ENCODE data around the gene INPP5A.

The INPP5A gene

DNA sequence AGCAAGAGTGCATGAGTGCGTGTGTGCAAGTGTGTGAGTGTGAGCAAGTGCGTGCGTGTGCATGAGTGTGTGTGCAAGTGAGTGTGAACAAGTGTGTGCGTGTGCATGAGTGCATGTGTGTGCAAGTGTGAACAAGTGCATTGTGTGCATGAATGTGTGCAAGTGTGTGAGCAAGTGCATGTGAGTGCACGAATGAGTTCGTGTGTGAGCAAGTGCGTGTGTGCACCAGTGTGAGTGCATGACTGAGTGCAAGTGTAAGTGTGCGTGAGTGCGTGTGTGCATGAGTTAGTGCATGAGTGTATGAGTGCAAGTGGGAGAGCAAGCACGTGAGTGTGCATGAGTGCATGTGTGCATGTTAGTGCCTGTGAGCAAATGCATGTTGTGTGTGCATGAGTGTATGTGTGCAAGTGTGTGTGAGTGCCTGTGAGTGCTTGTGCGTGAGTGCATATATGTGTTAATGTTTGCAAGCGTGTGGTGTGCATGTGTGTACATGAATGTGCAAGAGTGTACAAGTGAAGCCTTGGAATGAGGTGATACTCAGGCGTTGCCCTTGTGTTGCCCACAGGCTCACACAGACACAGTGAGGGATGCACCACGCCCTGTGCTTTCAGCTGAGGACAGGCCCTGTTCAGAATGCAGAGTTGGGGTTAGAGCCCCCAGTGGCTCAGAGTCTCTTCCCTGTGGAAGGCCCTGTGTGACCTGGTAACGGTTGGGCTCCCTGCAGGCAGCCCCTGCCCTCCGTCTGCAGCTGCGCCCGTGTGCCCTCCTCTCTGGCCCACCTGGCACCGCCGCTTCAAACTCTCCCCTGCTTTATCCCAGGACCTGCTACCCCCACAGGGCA lies 151.2 kb downstream of the INPP5A start:
- Mint-ChIP-seq H3K36me3 (ENCODE audit: low read depth) (peaks cover 7% of the 10 kb centered on the region), H3K27me3 (no peaks in the 10 kb centered on the region), H3K4me1 (peaks cover 22% of the 10 kb centered on the region), H3K9me3 (peaks cover 3% of the 10 kb centered on the region), H3K4me3 (no peak overlapping the region), H3K27ac (no peak overlapping the region)
- DNase-seq (no peak), ATAC-seq (no peak)

DNA sequence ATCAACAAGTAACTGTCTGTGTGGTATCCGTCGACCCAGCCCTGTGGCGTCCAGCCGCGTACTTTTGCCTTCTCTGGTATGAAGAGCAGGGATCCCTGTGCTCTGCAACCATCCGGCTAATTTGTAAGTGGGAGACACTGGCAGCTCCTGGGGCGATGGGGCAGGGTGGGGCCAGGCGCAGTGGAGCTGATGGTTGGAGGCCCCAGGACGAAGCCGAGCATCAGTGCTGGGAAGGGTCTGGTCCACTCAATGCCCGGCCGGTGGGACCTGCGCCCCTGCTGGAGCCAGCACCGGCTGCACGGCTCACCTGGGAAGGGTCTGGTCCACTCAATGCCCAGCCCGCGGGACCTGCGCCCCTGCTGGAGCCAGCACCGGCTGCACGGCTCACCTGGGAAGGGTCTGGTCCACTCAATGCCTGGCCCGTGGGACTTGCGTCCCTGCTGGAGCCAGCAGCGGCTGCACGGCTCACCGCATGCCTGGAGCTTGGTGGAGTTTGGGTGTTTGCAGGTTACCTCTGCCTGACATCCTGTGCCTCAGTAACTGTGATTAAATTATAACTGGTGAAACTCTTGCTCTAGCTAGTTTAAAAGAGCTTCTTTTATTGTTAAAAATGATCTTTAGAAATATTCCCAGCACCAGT lies 152.3 kb downstream of the INPP5A start:
- H3K27me3 Mint-ChIP-seq, result no peaks in the 10 kb centered on the region
- no peak overlapping the region for H3K4me3 Mint-ChIP-seq
- peaks cover 9% of the 10 kb centered on the region for H3K36me3 Mint-ChIP-seq (ENCODE audit: low read depth)
- peaks cover 11% of the 10 kb centered on the region for H3K9me3 Mint-ChIP-seq
- peaks cover 12% of the 10 kb centered on the region for H3K4me1 Mint-ChIP-seq
- DNase-seq (no peak), ATAC-seq (no peak)
- H3K27ac Mint-ChIP-seq, result no peak overlapping the region

DNA sequence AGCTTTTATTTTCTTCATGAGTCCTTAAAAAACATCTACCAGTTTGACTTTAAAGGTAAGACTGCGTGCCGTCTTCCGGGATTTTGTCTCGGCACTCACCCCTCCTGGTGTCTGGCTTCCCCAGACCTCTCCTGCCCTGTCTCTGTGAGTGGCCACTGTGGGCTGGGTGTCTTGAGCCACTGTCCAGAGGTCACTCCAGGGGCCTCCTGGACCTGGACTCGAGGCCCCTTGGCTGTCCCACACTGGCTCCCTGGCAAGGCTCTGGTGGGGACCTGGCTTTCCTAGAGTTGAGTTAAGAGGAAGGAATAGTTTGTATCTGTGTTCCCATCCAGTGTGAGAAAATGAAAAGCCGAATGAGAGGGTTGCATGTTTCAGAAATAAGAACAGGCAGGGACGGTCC lies 152.8 kb downstream of the INPP5A start:
- Mint-ChIP-seq H3K4me1 (peaks cover 7% of the 10 kb centered on the region), H3K36me3 (ENCODE audit: low read depth) (peaks cover 9% of the 10 kb centered on the region), H3K27me3 (no peaks in the 10 kb centered on the region)

DNA sequence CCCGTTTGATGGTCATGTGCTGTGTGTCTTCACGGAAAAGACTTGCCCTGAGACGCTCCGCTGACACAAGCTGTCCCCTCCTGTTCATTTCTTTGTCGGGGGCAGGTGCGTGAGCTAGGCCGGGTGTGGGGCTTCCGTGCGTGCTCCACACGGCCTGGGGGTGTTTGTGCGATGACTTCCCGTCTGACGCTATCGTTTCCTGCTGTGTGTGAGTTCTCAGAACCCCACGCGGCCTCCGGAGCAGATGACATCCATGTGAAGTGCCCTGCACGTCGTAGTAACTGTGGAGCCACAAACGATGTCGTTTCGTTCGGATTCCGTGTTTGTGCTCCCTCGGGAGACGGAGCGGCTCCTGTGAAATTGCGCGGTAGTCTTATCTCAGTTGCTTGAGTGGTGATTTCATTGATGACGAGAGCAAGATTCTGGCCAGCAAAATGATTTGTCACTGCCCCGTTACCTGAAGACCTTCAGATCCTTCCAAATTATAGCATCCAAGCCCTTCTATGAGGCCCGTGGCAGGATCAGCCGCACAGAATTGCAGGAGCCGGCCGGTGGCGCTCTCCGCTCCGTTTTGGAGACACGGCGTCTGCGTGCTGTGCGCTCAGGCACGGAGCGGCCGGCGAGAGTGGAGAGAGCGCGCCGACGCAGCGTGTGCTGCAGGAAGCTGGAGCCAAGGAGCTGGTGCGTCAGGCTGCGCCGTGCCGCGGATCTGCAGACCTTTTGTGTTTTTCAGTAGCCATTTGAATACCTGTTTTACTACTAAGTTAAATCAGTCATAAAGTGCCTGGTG lies 153.4 kb downstream of the INPP5A start:
- H3K4me3 Mint-ChIP-seq, result no peak overlapping the region
- no peak for DNase-seq
- peaks cover 9% of the 10 kb centered on the region for H3K36me3 Mint-ChIP-seq (ENCODE audit: low read depth)
- no peak overlapping the region for H3K27ac Mint-ChIP-seq
- no peaks in the 10 kb centered on the region for H3K27me3 Mint-ChIP-seq
- peaks cover 2% of the 10 kb centered on the region for H3K4me1 Mint-ChIP-seq
- no peak for ATAC-seq
- peaks cover 13% of the 10 kb centered on the region for H3K9me3 Mint-ChIP-seq

More for the DNA sequence above, 152.8 kb downstream of the INPP5A start:
- Mint-ChIP-seq H3K27ac (no peak overlapping the region), H3K4me3 (no peak overlapping the region), H3K9me3 (peaks cover 13% of the 10 kb centered on the region)
- ATAC-seq (no peak), DNase-seq (no peak)

DNA sequence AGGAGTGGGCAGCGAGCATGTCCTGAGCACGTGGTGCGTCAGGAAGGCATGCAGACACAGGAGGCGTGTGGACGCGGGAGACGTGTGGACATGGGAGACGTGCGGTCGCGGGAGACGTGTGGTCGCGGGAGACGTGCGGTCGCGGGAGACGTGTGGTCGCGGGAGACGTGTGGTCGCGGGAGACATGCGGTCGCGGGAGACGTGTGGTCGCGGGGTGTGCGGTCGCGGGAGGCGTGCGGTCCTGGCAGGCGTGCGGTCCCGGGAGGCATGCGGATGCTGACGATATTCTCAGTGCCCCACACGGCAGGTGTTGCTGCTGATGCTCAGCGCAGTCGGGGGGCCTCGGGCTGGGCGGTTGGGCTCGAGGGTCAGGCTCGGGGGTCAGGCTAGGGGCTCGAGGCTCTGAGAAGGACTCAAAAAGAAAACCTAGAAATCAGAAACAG lies 154.1 kb downstream of the INPP5A start:
- no peak for DNase-seq
- Mint-ChIP-seq H3K36me3 (ENCODE audit: low read depth) (peaks cover 9% of the 10 kb centered on the region), H3K4me1 (no peaks in the 10 kb centered on the region), H3K9me3 (peaks cover 13% of the 10 kb centered on the region), H3K4me3 (no peak overlapping the region), H3K27me3 (no peaks in the 10 kb centered on the region), H3K27ac (no peak overlapping the region)
- ATAC-seq, result no peak

DNA sequence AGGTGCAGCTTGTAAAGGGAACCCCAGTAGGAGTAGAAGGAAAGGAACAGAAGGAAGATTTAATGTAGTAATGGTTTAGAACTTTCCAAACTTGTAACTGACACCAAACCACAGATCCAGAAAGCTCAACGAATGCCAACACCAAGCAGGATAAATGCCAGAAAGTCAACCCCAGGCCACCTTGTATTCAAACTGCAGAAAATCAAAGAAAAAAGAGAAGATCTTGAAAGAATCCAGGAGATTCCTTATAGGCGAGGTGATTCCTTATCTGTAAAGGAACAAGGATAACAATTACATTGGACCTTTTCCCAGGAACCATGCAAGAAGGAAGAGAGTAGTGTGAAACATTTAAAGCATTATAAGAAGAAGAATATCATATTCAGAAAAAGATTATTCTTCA lies 154.7 kb downstream of the INPP5A start:
- H3K27ac Mint-ChIP-seq, result no peak overlapping the region
- no peak overlapping the region for H3K4me3 Mint-ChIP-seq
- ATAC-seq, result no peak
- peaks cover 9% of the 10 kb centered on the region for H3K36me3 Mint-ChIP-seq (ENCODE audit: low read depth)
- no peaks in the 10 kb centered on the region for H3K4me1 Mint-ChIP-seq
- no peaks in the 10 kb centered on the region for H3K27me3 Mint-ChIP-seq
- no peak for DNase-seq
- H3K9me3 Mint-ChIP-seq, result peaks cover 13% of the 10 kb centered on the region

DNA sequence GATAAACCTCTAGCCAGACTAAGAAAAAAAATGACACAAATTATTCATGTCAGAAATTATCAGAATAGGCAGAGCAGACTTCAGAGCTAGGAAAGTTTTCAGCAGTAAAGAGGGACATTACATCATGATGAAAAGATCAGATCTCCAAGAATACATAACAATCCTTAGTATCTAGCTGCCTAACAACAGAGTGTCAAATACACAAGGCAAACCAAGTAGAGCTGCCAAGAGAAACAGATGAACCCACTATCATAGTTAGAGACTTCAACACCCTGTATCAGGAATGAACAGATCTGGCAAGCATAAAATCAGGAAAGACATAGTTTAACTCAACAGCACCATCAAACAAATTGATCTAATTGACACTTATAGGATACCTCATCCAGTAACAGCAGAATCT lies 156.1 kb downstream of the INPP5A start:
- ATAC-seq (no peak), DNase-seq (no peak)
- Mint-ChIP-seq H3K9me3 (peaks cover 13% of the 10 kb centered on the region), H3K4me3 (no peak overlapping the region), H3K4me1 (no peaks in the 10 kb centered on the region), H3K36me3 (ENCODE audit: low read depth) (peaks cover 9% of the 10 kb centered on the region), H3K27ac (no peak overlapping the region), H3K27me3 (no peaks in the 10 kb centered on the region)

DNA sequence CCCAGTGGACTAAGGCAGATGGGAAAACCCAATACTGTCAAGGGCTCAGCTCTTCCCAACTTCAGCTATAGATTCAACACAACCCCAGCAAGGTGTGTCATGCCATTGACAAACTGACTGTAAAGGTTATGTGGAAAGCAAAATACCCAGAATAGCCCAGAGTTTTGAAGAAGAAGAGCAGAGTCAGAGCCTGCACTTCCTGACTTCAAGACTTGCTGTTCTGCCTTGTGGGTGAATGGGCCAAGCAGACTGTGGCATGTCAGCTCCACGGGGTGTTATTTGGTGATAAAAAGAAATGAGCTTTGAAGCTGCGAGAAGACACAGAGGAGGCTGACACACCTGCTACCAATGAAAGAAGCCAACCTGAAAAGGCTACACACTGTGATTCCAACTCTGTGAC lies 158.6 kb downstream of the INPP5A start:
- peaks cover 5% of the 10 kb centered on the region for H3K36me3 Mint-ChIP-seq (ENCODE audit: low read depth)
- no peaks in the 10 kb centered on the region for H3K4me1 Mint-ChIP-seq
- H3K27ac Mint-ChIP-seq, result no peak overlapping the region

DNA sequence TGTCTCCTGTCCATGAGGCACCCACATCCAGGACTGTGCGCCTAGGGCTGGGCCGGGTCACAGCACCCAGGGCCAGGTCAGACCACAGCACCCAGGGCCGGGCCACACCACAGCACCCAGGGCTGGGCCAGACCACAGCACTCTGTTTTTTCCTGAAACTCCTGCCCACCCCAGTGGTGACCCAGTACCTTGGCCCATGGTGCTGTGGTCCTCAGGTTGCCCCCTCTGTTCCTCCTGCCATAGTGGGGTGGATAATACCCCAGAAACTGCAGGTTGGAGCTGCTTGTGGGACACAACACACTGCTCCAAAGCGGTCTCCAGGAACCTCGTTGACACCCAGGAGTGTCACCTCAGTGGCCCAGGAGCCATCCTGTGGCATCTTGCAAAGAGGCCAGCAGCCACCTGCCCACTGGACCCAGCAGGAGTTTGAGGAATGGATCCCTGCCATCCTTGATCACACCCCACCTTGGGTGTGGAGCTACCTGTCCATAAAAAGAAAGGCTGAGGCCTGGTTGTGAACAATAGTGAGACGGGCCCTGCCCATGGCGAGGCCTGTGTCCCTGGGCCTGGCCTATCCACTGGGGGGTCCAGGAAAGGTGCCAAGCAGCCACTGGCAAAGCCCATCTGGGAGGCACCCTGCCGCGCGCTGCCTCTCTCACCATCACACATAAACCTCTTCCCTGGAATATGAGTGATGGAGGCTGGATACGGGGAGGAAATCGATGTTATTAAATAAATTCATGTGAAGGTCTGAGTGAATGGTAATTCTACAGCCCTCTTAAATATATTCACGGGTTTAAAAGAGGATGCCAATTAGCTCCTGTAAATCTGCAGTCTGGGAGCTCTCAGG lies 159.4 kb downstream of the INPP5A start:
- no peak for ATAC-seq
- DNase-seq, result no peak
- Mint-ChIP-seq H3K27ac (no peak overlapping the region), H3K9me3 (peaks cover 13% of the 10 kb centered on the region), H3K27me3 (no peaks in the 10 kb centered on the region), H3K4me3 (no peak overlapping the region), H3K36me3 (ENCODE audit: low read depth) (peaks cover 2% of the 10 kb centered on the region), H3K4me1 (no peaks in the 10 kb centered on the region)

More for the DNA sequence above, 158.6 kb downstream of the INPP5A start:
- H3K9me3 Mint-ChIP-seq, result peaks cover 13% of the 10 kb centered on the region
- ATAC-seq, result no peak
- H3K27me3 Mint-ChIP-seq, result no peaks in the 10 kb centered on the region
- no peak for DNase-seq
- no peak overlapping the region for H3K4me3 Mint-ChIP-seq

DNA sequence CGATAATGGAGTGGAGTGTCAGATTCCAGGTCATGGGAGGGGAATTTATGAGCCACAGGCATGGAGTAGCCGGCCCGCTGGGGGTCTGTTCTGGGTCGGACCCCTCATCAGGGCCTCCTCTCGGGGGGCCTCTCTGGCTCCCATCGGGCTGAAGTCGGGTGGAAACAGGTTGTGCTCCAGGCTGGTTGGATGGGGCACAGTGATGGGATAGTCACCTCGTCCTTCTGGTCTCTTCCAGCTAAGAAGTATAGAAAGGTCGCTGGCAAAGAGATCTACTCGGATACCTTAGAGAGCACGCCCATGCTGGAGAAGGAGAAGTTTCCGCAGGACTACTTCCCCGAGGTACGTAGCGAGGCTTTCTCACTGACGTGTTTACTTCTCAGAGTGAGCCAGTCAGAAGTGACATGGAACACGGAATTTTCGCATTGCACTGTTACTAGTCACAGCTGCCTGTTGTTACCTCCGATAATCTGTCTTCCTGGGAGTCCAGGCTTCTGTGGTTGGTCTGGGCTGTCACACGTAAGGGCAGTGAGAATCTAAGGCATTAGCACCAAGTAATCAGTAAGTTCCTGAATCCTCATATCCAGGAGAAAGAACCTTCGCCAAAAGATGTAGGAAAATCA lies 160.1 kb downstream of the INPP5A start:
- ATAC-seq, result no peak
- Mint-ChIP-seq H3K4me1 (no peaks in the 10 kb centered on the region), H3K4me3 (no peak overlapping the region), H3K27me3 (no peaks in the 10 kb centered on the region), H3K36me3 (ENCODE audit: low read depth) (peaks cover 2% of the 10 kb centered on the region), H3K9me3 (peaks cover 13% of the 10 kb centered on the region), H3K27ac (no peak overlapping the region)
- no peak for DNase-seq

DNA sequence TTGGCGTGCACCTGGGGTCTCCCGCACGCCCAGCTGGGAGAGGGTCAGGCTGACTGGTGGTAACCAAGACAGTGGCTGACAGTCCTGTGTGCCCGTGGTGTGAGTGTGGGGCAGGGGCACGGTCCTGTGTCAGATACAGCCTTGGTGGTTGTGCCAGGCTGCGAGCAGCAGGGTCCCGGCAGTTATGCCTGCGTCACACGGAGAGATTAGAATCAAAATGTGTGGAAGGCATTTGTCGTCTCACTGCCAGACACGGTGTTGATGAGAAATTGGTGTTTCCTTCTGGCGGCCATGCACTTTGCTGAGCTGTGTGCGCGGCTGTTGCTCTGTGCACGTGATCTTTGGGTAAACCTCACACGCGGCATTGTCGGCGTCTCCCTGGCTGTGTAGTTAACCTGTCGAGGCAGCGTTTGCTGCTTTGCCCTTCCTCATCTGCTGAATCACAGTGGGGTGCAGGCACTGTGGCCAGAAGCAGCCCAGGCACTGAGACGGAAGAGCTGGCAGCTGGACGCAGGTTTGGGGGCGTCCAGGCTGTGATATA lies 160.7 kb downstream of the INPP5A start:
- Mint-ChIP-seq H3K9me3 (peaks cover 13% of the 10 kb centered on the region), H3K36me3 (ENCODE audit: low read depth) (peaks cover 2% of the 10 kb centered on the region), H3K4me3 (no peak overlapping the region), H3K27me3 (no peaks in the 10 kb centered on the region), H3K27ac (no peak overlapping the region), H3K4me1 (no peaks in the 10 kb centered on the region)
- ATAC-seq (no peak), DNase-seq (no peak)

DNA sequence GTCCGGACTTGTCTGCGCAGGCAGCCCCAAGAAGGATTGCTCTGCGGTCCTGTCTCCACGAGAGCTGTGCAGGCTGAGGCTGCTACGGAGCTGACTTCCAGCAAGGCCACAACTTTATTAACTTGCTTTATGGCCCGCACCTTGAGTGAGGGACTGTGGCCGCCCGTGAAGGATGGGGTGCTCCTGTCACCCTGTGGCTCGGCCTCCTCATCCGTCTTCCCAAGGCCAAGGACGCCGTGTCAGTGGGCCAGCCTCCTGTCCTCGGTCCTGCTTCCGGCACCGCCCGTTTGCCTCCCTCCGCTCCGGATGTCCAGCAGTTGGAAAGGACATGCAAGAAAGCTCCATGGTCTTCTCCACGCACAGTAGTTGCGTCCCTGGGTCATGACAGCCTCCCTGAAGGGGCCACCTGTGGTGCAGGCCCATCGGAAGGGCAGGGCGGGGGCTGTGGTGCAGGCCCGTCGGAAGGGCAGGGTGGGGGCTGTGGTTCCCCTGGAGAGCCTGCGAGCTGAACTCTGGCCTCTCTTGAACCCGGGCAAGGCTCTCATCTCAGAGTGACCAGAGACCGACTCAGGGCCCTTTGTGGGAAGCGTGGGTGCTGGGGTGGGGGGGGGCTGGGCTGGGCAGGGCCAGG lies 161.3 kb downstream of the INPP5A start:
- peaks cover 5% of the 10 kb centered on the region for H3K36me3 Mint-ChIP-seq (ENCODE audit: low read depth)
- H3K27me3 Mint-ChIP-seq, result no peaks in the 10 kb centered on the region
- DNase-seq, result no peak
- no peak overlapping the region for H3K27ac Mint-ChIP-seq
- no peak overlapping the region for H3K4me3 Mint-ChIP-seq
- ATAC-seq, result no peak
- H3K9me3 Mint-ChIP-seq, result peaks cover 9% of the 10 kb centered on the region
- no peaks in the 10 kb centered on the region for H3K4me1 Mint-ChIP-seq

DNA sequence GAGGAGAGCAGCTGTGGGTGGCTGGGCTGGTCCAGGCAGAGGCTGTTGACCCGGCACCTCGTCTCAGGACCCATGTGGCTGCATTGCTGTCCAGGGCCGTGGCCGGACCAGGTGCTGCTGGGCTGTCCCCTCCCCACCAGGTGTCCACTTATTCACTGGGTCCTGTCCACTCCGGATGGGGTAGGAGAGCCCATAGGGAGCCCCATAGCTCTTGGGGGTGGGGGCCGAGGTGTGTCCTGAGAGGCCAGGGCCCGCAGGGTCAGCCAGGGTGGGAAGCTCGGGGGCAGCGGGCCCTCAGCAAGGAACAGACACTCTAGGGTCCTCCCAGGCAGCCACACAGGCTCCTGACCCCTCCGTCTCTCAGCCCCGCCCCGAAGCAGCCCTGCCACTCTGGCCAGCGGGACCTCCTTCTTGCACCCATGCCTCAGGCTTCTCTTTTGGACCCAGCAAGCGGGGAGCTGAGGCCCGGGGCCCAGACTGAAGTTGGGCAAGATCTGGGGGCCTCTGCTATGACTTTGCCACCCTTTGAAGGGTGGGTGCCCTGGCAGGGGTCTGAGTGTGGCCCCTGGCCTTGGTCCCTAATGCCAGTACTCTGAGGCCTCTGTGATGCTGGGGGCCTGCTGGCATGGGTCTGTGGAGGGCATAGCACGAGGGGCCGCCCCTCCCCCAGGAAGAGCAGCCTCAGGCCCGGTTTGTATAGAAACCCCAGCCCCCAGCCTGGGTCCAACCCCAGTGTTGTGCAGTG lies 162.0 kb downstream of the INPP5A start:
- H3K4me1 Mint-ChIP-seq, result no peaks in the 10 kb centered on the region
- no peak overlapping the region for H3K27ac Mint-ChIP-seq
- H3K4me3 Mint-ChIP-seq, result no peak overlapping the region
- no peaks in the 10 kb centered on the region for H3K27me3 Mint-ChIP-seq
- DNase-seq (no peak), ATAC-seq (no peak)
- H3K36me3 Mint-ChIP-seq (ENCODE audit: low read depth), result peaks cover 4% of the 10 kb centered on the region
- peaks cover 4% of the 10 kb centered on the region for H3K9me3 Mint-ChIP-seq
